ENCODE measurements around the gene OSCP1. TPM values are rescaled to one million over a fixed set of nuclear protein-coding genes. Genes with fewer than 3 reads are reported as not detected.
A peak's percentile ranks its signal among the peaks of the same experiment; 100 is the strongest.

OSCP1 gene
- polyA plus RNA-seq, 3 donors from 2014 or later = 2.7 TPM; not detected in 2

DNA sequence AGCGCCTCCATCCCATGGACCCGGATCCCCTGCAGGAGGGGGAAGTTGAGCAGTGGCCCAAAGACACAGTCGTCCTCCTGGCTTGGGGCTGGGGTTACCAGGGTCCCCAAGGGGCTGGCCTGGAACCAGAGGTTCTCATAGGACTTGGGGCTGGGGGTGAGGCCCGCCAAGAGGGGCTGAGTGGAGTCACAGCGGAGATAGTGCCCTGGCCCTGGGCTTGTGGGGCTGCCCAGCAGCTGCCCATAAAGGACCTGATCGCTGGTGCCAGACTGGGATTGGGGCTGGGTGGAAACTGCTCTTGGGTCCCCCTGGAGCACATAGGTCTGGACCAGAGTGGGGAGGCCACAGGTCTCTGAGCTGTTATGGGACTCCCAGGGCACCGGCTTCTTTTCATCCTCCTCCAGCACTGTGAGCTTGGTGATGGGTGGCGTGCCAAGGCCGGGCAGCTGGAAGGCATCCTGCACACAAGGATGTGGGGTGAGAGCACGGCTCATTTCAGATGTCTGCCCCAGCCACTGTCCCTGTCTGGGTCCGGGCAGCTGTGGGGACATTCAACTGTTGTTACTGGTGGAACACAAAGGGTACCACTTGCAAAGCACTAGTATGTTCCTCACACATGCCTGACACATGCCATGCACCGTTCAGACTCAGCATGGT is 16.2 kb upstream of the OSCP1 start:
- H3K4me3 Mint-ChIP-seq = no peak overlapping the region
- H3K27ac Mint-ChIP-seq = peak overlapping the region in 2 of 6 donors; percentile 0 to 94

DNA sequence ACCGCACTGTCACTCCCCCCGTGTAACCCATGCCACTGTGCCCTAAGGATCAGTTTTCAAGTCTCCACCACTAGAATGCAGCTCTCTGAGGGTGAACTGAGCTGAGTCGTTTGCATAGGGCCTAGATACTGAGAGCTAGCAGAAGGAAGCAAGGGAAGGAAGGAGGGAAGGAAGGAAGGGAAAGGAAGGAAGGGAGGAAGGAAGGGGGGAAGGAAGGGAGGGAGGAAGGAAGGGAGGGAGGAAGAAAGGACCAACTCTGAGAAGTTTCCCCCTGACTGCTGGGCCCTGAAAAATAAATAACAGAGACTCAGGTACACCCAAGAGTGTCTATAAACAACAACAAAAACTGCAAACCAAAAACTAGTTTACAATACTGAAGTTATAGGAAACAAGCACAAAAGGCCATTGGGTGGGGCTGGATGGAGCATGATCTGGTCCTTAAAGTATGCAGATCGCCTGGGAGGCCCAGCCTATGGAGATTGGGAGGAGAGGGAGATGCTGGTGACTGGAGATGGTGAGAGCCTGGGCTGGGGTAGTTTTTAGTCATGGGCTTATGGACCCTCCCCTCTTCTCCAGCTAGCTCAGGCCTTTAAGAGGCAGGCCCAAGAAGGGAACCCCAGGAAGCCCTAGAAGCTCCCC is 15.6 kb upstream of the OSCP1 start:
- no peak for DNase-seq
- no peaks in the 10 kb centered on the region for H3K9me3 Mint-ChIP-seq
- H3K27ac Mint-ChIP-seq = peak overlapping the region in 3 of 6 donors; percentile 9 to 96 (median 94)
- peaks cover 0 to 3% (median 2%) of the 10 kb centered on the region in 3 donors for H3K27me3 Mint-ChIP-seq (ENCODE audit: low read depth in 3 of 3)
- peaks cover 27 to 29% of the 10 kb centered on the region in 2 donors for H3K4me1 Mint-ChIP-seq
- peak overlapping the region in 2 of 5 donors; percentile 32 to 91 for H3K4me3 Mint-ChIP-seq
- H3K36me3 Mint-ChIP-seq = peaks cover 3 to 4% (median 3%) of the 10 kb centered on the region in 3 donors

More for the DNA sequence above, 16.2 kb upstream of the OSCP1 start:
- Mint-ChIP-seq H3K27me3 (ENCODE audit: low read depth in 3 of 3) (peaks cover 0 to 3% (median 2%) of the 10 kb centered on the region in 3 donors), H3K36me3 (no peaks in the 10 kb centered on the region), H3K4me1 (peaks cover 24 to 25% of the 10 kb centered on the region in 2 donors), H3K9me3 (no peaks in the 10 kb centered on the region)
- DNase-seq = no peak

DNA sequence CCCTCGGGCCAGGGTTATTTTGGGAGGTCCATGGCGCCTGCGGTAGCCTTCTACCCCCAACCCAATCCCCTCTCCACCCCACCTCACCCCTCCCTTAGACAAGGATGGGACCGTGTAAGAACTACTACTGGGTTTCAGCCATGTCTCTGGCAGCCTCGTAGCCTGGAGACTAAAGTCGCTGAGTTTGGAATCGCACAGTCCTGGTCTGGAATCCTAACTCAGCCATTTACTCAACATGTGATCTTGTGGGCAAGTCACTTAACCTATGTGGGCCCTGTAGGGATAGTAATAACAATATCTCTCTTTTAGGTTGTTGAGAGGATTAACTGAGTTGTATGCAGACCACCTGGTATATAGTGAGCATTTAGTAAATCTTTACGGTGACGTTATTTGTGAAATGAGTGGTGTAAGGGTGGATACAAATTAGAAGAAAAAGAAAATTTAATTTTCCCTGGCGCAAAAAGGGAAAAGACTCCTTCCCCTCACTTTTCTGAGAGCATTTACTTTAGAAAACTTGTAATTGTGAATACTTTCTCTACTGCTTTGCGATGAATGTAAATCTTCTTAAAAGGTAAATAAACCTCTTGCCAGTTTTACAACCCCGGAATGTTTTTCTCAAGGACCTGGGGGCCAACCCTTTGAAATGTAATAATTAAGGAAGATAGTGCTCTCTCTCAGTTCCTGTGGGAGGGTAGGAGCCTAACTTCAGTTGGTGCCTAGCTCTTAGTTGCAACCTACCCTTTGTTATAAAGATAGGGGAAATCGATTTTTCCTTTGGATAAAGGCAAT is 14.5 kb upstream of the OSCP1 start:
- Mint-ChIP-seq H3K36me3 (peaks cover 4 to 9% (median 6%) of the 10 kb centered on the region in 3 donors), H3K27ac (peak overlapping the region; percentile 93 to 97 (median 95)), H3K9me3 (no peaks in the 10 kb centered on the region), H3K27me3 (ENCODE audit: low read depth in 3 of 3) (peaks cover 0 to 3% (median 2%) of the 10 kb centered on the region in 3 donors), H3K4me3 (peak overlapping the region; percentile 91 to 99 (median 98)), H3K4me1 (peaks cover 27 to 32% of the 10 kb centered on the region in 2 donors)
- DNase-seq = no peak

DNA sequence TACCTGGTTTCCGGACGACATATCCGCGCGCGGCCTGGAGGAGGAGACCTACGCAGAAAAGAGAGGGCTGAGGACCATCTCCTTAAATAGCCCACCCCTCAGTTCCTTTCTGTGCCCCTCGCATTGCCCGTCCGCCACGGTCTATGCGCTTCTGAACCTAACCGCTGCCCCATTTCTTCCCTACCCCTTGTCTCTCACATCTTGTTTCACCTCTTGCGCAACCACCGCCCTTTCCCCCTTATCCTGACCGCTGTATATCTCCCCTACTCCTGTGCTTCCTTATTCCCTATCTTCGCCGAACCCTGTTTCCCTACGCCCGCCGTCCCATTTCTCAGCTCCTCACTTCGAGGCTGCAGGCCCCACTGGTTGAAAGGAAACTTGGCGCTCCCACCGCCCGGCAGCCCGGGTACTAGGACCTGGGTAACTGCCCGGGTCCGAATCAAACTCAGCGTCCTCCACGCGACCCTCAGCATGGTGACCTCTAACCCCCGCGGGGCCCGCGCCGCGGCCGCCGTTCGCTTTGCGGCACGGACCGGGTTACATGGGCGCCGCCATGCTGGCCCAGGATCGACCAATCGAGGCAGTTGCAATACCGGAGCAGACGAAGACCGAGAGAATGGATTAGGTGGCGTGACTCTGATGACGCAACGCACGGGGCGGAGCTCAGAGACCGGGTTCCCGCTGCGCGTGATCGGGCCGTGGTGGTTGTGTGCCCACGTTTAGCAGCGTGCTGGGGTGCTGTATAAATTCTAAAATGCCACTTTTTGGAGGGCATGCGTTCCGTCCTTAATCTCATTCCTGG is 13.8 kb upstream of the OSCP1 start, which contains the start of gene MRPS15:
MRPS15 (minus strand) TSS at position 582 of the 802 bp plus-strand sequence; CDS start at position 473, 109 bp downstream.
- peaks cover 4 to 13% (median 10%) of the 10 kb centered on the region in 3 donors for H3K36me3 Mint-ChIP-seq
- peak within 1 kb of the TSS; percentile 93 to 97 (median 95) for H3K27ac Mint-ChIP-seq
- peak; percentile 89 to 91 (median 91) for DNase-seq
- peaks cover 0 to 3% (median 2%) of the 10 kb centered on the region in 3 donors for H3K27me3 Mint-ChIP-seq (ENCODE audit: low read depth in 3 of 3)
- peaks cover 27 to 33% of the 10 kb centered on the region in 2 donors for H3K4me1 Mint-ChIP-seq
- peak within 1 kb of the TSS; percentile 91 to 99 (median 98) for H3K4me3 Mint-ChIP-seq
- no peaks in the 10 kb centered on the region for H3K9me3 Mint-ChIP-seq

DNA sequence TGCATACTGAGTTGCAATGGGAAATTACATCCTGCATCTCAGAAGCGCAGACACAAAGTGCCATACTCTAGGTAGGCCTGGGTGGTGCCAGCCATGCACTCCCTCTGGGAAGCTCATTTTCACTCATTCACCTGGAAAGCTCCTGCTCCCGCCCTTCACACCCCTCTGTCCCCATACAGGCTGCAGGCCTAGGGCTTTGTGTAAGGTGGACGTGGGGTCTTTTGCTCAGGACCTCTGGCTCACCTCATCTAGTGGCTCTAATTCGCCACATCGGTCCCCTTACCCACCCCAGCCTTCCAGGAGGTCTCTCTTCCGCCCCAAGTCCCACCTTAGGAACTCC is 13.2 kb upstream of the OSCP1 start:
- Mint-ChIP-seq H3K4me1 (peaks cover 30 to 39% of the 10 kb centered on the region in 2 donors), H3K27me3 (ENCODE audit: low read depth in 3 of 3) (peaks cover 0 to 3% (median 2%) of the 10 kb centered on the region in 3 donors), H3K9me3 (no peaks in the 10 kb centered on the region), H3K4me3 (peak overlapping the region; percentile 91 to 99 (median 98)), H3K27ac (peak overlapping the region; percentile 93 to 97 (median 95)), H3K36me3 (peaks cover 9 to 18% (median 10%) of the 10 kb centered on the region in 3 donors)
- DNase-seq = no peak

DNA sequence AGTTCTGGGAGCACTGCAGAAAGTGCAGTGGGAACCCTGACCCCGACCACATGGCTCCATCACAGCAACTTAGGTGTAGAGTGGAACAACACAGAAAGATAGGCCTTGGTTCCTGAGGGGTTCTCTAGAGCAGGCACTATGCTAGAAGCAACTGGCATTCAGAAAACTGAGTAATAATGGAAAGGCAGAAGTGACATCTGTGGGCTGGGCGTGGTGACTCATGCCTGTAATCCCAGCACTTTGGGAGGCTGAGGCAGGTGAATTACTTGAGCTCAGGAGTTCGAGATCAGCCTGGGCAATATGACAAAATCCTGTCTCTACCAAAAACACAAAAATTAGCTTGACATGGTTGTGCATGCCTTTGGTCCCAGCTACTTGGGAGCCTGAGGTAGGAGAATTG is 8.7 kb upstream of the OSCP1 start:
- H3K27ac Mint-ChIP-seq = peak overlapping the region in 2 of 6 donors; percentile 4 to 40

DNA sequence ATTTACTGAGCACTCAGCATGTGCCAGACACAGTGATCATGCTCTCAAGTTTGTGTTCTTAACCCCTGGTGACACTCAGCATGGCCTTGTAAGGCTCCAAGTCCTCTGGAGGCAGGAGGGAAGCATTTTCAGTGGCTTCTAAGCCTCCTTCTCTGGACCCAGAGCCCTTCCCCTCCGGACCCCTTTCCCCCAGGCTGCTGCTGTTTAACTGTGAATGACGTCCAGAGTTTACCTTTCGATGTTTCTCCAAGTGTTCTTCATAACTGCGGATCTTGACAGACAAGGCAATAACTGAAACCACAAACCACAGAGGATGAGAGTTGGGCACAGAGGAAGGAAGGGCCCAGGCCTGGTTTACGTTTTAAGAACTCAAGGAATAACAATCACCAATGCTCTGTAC is 7.4 kb upstream of the OSCP1 start:
- Mint-ChIP-seq H3K27ac (peak overlapping the region in 2 of 6 donors; percentile 28 to 49), H3K36me3 (peaks cover 19 to 41% (median 21%) of the 10 kb centered on the region in 3 donors), H3K4me1 (peaks cover 12 to 23% of the 10 kb centered on the region in 2 donors), H3K4me3 (no peak overlapping the region), H3K9me3 (no peaks in the 10 kb centered on the region), H3K27me3 (ENCODE audit: low read depth in 3 of 3) (peaks cover 0 to 3% (median 0%) of the 10 kb centered on the region in 3 donors)
- no peak for DNase-seq

More for the DNA sequence above, 8.7 kb upstream of the OSCP1 start:
- H3K9me3 Mint-ChIP-seq = no peaks in the 10 kb centered on the region
- H3K36me3 Mint-ChIP-seq = peaks cover 19 to 41% (median 21%) of the 10 kb centered on the region in 3 donors
- peaks cover 22 to 33% of the 10 kb centered on the region in 2 donors for H3K4me1 Mint-ChIP-seq
- DNase-seq = no peak
- peaks cover 0 to 3% (median 0%) of the 10 kb centered on the region in 3 donors for H3K27me3 Mint-ChIP-seq (ENCODE audit: low read depth in 3 of 3)
- no peak overlapping the region for H3K4me3 Mint-ChIP-seq

DNA sequence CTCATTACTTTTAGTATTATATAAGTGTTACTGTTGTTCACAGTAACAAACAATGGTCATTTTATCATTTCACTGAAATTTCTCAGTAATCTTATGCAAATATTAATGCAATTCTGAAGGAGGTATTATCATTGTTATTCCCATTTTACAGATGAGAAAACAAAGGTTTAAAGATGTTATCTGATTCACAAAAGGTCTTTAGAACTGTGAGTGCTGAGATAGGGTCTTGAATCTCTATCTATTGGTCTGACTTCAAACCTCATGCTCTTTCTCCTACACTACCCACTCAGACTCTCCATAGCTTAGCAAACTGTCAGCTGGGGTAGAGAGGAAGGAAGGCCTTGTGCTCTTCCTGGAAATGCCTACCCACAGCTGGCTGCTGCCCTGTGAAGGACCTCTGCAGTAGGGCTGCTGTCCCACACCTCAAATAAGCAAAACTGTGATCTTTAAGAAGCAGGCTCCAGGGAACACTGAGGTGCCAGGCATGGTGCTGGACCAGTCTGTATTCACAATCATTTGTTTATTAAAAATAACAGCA is 6.2 kb upstream of the OSCP1 start:
- peaks cover 0 to 5% (median 0%) of the 10 kb centered on the region in 3 donors for H3K27me3 Mint-ChIP-seq (ENCODE audit: low read depth in 3 of 3)
- no peak for DNase-seq
- H3K4me3 Mint-ChIP-seq = no peak overlapping the region
- no peaks in the 10 kb centered on the region for H3K9me3 Mint-ChIP-seq
- H3K36me3 Mint-ChIP-seq = peaks cover 19 to 41% (median 21%) of the 10 kb centered on the region in 3 donors
- peaks cover 15 to 27% of the 10 kb centered on the region in 2 donors for H3K4me1 Mint-ChIP-seq
- peak overlapping the region in 1 of 6 donors; percentile 62 for H3K27ac Mint-ChIP-seq

DNA sequence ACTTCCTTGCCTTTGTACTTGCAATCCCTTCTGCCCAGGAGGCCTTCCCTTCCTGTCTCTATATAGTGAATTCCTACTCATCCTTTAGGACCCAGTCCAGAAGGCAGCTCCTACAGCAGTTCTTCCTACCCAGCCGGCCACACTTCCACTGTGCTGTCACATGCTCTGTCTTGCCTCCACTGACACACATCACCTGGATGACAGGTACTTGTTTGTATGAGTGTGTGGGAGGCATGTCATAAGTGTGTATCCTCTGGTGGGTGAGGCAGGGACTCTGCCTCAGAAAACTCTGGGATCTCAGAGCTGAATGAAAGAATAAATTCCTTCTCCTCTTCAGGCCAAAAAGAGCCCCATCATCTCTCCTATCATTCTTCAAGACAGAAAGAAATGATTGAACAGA is 5.1 kb upstream of the OSCP1 start:
- Mint-ChIP-seq H3K27me3 (ENCODE audit: low read depth in 3 of 3) (peaks cover under 1 to 6% (median 3%) of the 10 kb centered on the region in 3 donors), H3K4me3 (no peak overlapping the region), H3K27ac (no peak overlapping the region), H3K9me3 (no peaks in the 10 kb centered on the region), H3K36me3 (peaks cover 14 to 32% (median 15%) of the 10 kb centered on the region in 3 donors), H3K4me1 (peaks cover 18 to 28% of the 10 kb centered on the region in 2 donors)
- no peak for DNase-seq

DNA sequence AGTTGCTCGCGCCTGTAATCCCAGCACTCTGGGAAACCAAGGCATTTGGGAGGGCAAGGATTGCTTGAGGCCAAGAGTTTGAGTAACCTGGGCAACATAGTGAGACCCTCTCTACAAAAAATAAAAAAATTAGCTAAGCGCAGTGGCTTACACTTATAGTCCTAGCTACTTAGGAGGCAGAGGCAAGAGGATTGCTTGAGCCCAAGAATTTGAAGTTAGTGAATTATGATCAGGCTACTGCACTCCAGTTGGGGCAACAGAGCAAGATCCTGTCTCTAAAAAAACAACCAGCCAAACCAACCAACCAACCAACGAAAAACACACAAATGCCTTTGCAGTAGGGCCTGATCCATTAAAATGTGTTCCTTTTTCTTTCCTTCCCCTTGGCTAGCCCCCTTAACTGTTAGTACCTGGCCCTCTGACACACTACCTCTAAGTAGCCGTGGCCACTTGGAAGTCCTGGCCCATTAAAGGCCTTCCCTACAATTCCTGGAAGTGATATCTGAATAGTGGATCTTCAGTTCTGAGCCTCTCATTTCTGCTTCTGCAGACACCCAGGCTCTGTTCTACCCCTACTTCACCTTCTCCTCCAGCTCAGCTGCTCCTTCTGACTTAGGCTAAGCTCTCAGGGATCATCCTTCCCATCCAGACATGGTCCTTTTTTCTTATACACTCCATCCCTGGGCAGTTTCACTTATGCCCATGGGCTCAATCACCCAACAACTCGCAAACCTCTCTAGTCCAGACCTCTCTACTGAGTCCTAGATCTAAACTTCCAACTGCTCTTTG is 3.5 kb upstream of the OSCP1 start:
- no peaks in the 10 kb centered on the region for H3K9me3 Mint-ChIP-seq
- H3K27me3 Mint-ChIP-seq (ENCODE audit: low read depth in 3 of 3) = peaks cover 8 to 11% (median 11%) of the 10 kb centered on the region in 3 donors
- peak overlapping the region in 1 of 5 donors; percentile 18 for H3K4me3 Mint-ChIP-seq

DNA sequence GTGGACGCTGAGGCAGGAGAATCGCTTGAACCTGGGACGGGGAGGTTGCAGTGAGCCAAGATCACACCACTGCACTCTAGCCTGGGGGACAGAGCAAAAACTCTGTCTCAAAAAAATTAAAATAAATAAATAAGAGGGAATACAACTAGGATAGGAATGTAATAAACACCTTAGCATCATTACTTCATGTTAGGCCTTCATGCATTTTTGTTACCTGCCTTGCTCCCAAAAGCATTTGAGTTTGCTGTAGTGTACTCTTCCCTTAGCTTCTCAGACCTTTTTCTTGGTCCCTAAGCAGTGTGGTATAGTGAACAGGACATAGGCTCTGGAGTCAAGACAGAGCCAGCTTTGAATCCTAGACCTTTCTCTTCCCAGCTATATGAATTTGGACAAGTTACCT is 2.8 kb upstream of the OSCP1 start:
- Mint-ChIP-seq H3K27ac (no peak overlapping the region), H3K4me1 (peaks cover 22 to 27% of the 10 kb centered on the region in 2 donors), H3K9me3 (no peaks in the 10 kb centered on the region), H3K4me3 (peak overlapping the region in 1 of 5 donors; percentile 18), H3K36me3 (peaks cover 10 to 22% (median 11%) of the 10 kb centered on the region in 3 donors), H3K27me3 (ENCODE audit: low read depth in 3 of 3) (peaks cover 8 to 11% (median 11%) of the 10 kb centered on the region in 3 donors)
- DNase-seq = no peak

More for the DNA sequence above, 3.5 kb upstream of the OSCP1 start:
- H3K36me3 Mint-ChIP-seq = peaks cover 11 to 26% (median 13%) of the 10 kb centered on the region in 3 donors
- peaks cover 23 to 32% of the 10 kb centered on the region in 2 donors for H3K4me1 Mint-ChIP-seq
- no peak for DNase-seq
- H3K27ac Mint-ChIP-seq = peak overlapping the region in 3 of 6 donors; percentile 33 to 63 (median 35)

DNA sequence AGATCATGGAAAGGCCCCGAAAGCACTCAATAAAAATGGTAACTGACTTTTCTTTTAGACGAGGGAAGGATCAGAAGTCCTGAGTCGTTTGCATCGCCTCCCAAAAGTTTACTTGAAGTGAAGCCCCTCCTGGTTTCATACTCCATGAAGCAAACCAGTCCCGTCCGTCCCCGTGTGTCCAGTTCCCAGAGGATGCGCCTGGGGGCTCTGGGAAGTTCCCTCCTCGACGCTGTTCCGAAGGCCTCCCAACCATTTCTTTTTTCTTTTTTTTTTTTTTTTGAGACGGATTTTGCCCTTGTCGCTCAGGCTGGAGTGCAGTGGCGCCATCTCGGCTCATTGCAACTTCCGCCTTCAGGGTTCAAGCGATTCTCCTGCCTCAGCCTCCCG is 661 bp upstream of the OSCP1 start:
- H3K9me3 Mint-ChIP-seq = no peaks in the 10 kb centered on the region
- peaks cover 19 to 20% of the 10 kb centered on the region in 2 donors for H3K4me1 Mint-ChIP-seq
- peak overlapping the region; percentile 87 to 96 (median 92) for H3K27ac Mint-ChIP-seq
- H3K36me3 Mint-ChIP-seq = peaks cover 6 to 12% (median 7%) of the 10 kb centered on the region in 3 donors
- H3K4me3 Mint-ChIP-seq = peak overlapping the region; percentile 86 to 94 (median 87)
- peaks cover 8 to 11% (median 11%) of the 10 kb centered on the region in 3 donors for H3K27me3 Mint-ChIP-seq (ENCODE audit: low read depth in 3 of 3)
- DNase-seq = no peak
